Measurements from ENCODE around the gene PSTPIP1. TPM values are rescaled to one million over a fixed set of nuclear protein-coding genes. Genes with fewer than 3 reads are reported as not detected.

The PSTPIP1 gene
- polyA plus RNA-seq, 3 donors, result 1.9 to 18.1 (median 9.1) TPM

- H3K27ac ChIP-seq (ENCODE audit: low read depth, low read length), result no peak overlapping the region
Measured at GRCh38 chr15:77034695-77035489, 40.0 kb downstream of the PSTPIP1 start.

GRCh38 chr15:77035584-77035983 is 40.7 kb downstream of the PSTPIP1 start:
- 89 to 95% (median 94%) methylated on average over 8 to 9 of the region's 9 CpGs for WGBS, 3 donors
- no peak overlapping the region for H3K27ac ChIP-seq (ENCODE audit: low read depth, low read length)

More at GRCh38 chr15:77034695-77035489, 40.0 kb downstream of the PSTPIP1 start:
- WGBS, 3 donors, result 50 to 64% (median 62%) methylated on average over 14 of the region's 14 CpGs

GRCh38 chr15:77035999-77036471 is 41.1 kb downstream of the PSTPIP1 start:
- no peak overlapping the region for H3K27ac ChIP-seq (ENCODE audit: low read depth, low read length)
- 79 to 86% (median 82%) methylated on average over 13 of the region's 13 CpGs for WGBS, 3 donors

GRCh38 chr15:77036537-77037387 is 41.8 kb downstream of the PSTPIP1 start:
- 88 to 93% (median 90%) methylated on average over 21 to 22 of the region's 22 CpGs for WGBS, 3 donors
- H3K27ac ChIP-seq (ENCODE audit: low read depth, low read length), result no peak overlapping the region

- 88 to 97% (median 89%) methylated on average over 12 of the region's 12 CpGs for WGBS, 3 donors
- H3K27ac ChIP-seq (ENCODE audit: low read depth, low read length), result no peak overlapping the region
Measured at GRCh38 chr15:77037388-77038209, 42.7 kb downstream of the PSTPIP1 start.

- 78% methylated on average over 5 of the region's 10 CpGs; no CpG with 5 or more reads in 2 of the 3 donors for WGBS, 3 donors
- no peak overlapping the region for H3K27ac ChIP-seq (ENCODE audit: low read depth, low read length)
Measured at GRCh38 chr15:77038312-77039216, 43.6 kb downstream of the PSTPIP1 start.

GRCh38 chr15:77039217-77039533 is 44.2 kb downstream of the PSTPIP1 start:
- WGBS, 3 donors, result 82% methylated on average over 5 of the region's 5 CpGs; no CpG with 5 or more reads in 2 of the 3 donors
- H3K27ac ChIP-seq (ENCODE audit: low read depth, low read length), result no peak overlapping the region

GRCh38 chr15:77039848-77040247 is 44.9 kb downstream of the PSTPIP1 start:
- 69% methylated on average over 8 of the region's 8 CpGs; no CpG with 5 or more reads in 2 of the 3 donors for WGBS, 3 donors
- no peak overlapping the region for H3K27ac ChIP-seq (ENCODE audit: low read depth, low read length)

- no peak overlapping the region for H3K27ac ChIP-seq (ENCODE audit: low read depth, low read length)
- WGBS, 3 donors, result 55 to 85% (median 70%) methylated on average over 5 of the region's 5 CpGs
Measured at GRCh38 chr15:77040673-77041072, 45.7 kb downstream of the PSTPIP1 start.

- no peak overlapping the region for H3K27ac ChIP-seq (ENCODE audit: low read depth, low read length)
- WGBS, 3 donors, result 77 to 83% (median 81%) methylated on average over 8 of the region's 8 CpGs
Measured at GRCh38 chr15:77042245-77042919, 47.5 kb downstream of the PSTPIP1 start.

- 81 to 84% (median 83%) methylated on average over 20 of the region's 20 CpGs for WGBS, 3 donors
- no peak overlapping the region for H3K27ac ChIP-seq (ENCODE audit: low read depth, low read length)
Measured at GRCh38 chr15:77042955-77043920, 48.3 kb downstream of the PSTPIP1 start.

- WGBS, 3 donors, result 70 to 88% (median 71%) methylated on average over 7 of the region's 7 CpGs
Measured at GRCh38 chr15:77044228-77045042, 49.5 kb downstream of the PSTPIP1 start.

GRCh38 chr15:77045985-77046384 is 51.1 kb downstream of the PSTPIP1 start:
- H3K27ac ChIP-seq (ENCODE audit: low read depth, low read length), result no peak overlapping the region
- WGBS, 3 donors, result 90 to 97% (median 95%) methylated on average over 1 of the region's 1 CpG

More at GRCh38 chr15:77044228-77045042, 49.5 kb downstream of the PSTPIP1 start:
- H3K27ac ChIP-seq (ENCODE audit: low read depth, low read length), result no peak overlapping the region

- no peak overlapping the region for H3K27ac ChIP-seq (ENCODE audit: low read depth, low read length)
- WGBS, 3 donors, result 94 to 97% (median 96%) methylated on average over 7 of the region's 7 CpGs
Measured at GRCh38 chr15:77046704-77047412, 51.9 kb downstream of the PSTPIP1 start.

All from adipose tissue (tissue), 3 donors.